HCT116 (cell line): ENCODE measurements around the gene CORT. TPM values are rescaled to one million over a fixed set of nuclear protein-coding genes. Genes with fewer than 3 reads are reported as not detected.

Experiments
- ATAC-seq: fragments of 200-7000 bp; cut with Tn5 transposase; 2 replicates; pipeline ENCODE4 v1.9.1; 2020; ENCODE audit warnings: mild to moderate bottlenecking, moderate library complexity
- BruUV-seq: library from RNA; stranded (reverse); fragments of 400-500 nt; replicated peaks from 2 replicates; lab custom pipeline; 2021; lab: Mats Ljungman, UMichigan
- CTCF ChIA-PET: fragments of 300-600 bp; sonication (Branson Sonifier 250); formaldehyde crosslinking; loops from one replicate; lab custom pipeline; 2021; ENCODE audit warnings: antibody characterized with exemption; lab: Charles Lee
- POLR2A ChIA-PET: fragments of 300-600, 350-600 bp; sonication (Branson Sonifier 250); formaldehyde crosslinking; loops from one replicate; lab custom pipeline; 2021; ENCODE audit warnings: antibody characterized with exemption; lab: Charles Lee
- RAD21 ChIA-PET, 2 experiments: fragments of 300-600 bp; sonication (Branson Sonifier 250); formaldehyde crosslinking; loops; one replicate each; lab custom pipeline; 2023; ENCODE audit warnings: low total read pairs in 2 of 2; ENCODE audit not compliant: uncharacterized antibody in 2 of 2, unreplicated experiment in 2 of 2, low non-redundant PET in 1 of 2; lab: Charles Lee
- DNase-seq: peaks from one replicate; pipeline ENCODE4 v3.0.0-alpha.2; 2010; ENCODE audit warnings: low read depth, low spot score
- H2AFZ ChIP-seq: fragments of 200-600 bp; shearing (Covaris generic), sonication (generic); 2 replicates; pipeline ENCODE4 v1.6.1; 2017; ENCODE audit warnings: low read depth, mixed run types, mixed read lengths, antibody characterized with exemption, low read length; ENCODE audit not compliant: poor library complexity, severe bottlenecking
- H3K27ac ChIP-seq: 2 replicates; pipeline ENCODE4 v1.5.1; 2012; ENCODE audit warnings: low read depth, low read length
- H3K27me3 ChIP-seq: fragments of 200-600 bp; sonication (generic); 2 replicates; pipeline ENCODE4 v1.6.1; 2016; ENCODE audit warnings: mixed run types, low read length, mixed read lengths; ENCODE audit not compliant: insufficient read depth
- H3K36me3 ChIP-seq, 2 experiments: fragments of 200-500 bp in 1 of 2; fragments of 200-600 bp in 1 of 2; sonication (Bioruptor generic) in 1 of 2; sonication (generic) in 1 of 2; 2 replicates each; pipeline versions ENCODE4 v1.5.1 to v1.6.1; 2014 to 2016; ENCODE audit warnings: low read length in 2 of 2, inconsistent platforms in 1 of 2, mixed read lengths in 1 of 2, mixed run types in 1 of 2; ENCODE audit not compliant: insufficient read depth in 2 of 2, control insufficient read depth in 1 of 2
- H3K4me1 ChIP-seq, 2 experiments: fragments of 200-600 bp in 1 of 2; sonication (generic) in 1 of 2; 2 replicates each; pipeline versions ENCODE4 v1.5.1 to v1.6.1; 2012 to 2017; ENCODE audit warnings: low read length in 2 of 2, inconsistent platforms in 1 of 2, mild to moderate bottlenecking in 1 of 2, mixed read lengths in 1 of 2, mixed run types in 1 of 2, moderate library complexity in 1 of 2; ENCODE audit not compliant: insufficient read depth in 2 of 2, control insufficient read depth in 1 of 2
- H3K4me2 ChIP-seq: fragments of 200-600 bp; sonication (generic); 2 replicates; pipeline ENCODE4 v1.6.1; 2017; ENCODE audit warnings: mixed run types, low read length, mixed read lengths
- H3K4me3 ChIP-seq, 2 experiments: fragments of 200-600 bp in 1 of 2; sonication (generic) in 1 of 2; replicated peaks in 1 of 2; 2 replicates each; pipeline ENCODE4 v1.5.1; 2011 to 2016; ENCODE audit warnings: low read length in 2 of 2, control low read depth in 1 of 2, low read depth in 1 of 2, mild to moderate bottlenecking in 1 of 2, mixed read lengths in 1 of 2, mixed run types in 1 of 2
- H3K79me2 ChIP-seq: fragments of 200-600 bp; sonication (generic); 2 replicates; pipeline ENCODE4 v1.6.1; 2017; ENCODE audit warnings: mild to moderate bottlenecking, mixed run types, low read length, moderate library complexity, mixed read lengths; ENCODE audit not compliant: insufficient read depth
- H3K9ac ChIP-seq: fragments of 200-600 bp; sonication (generic); 2 replicates; pipeline ENCODE4 v1.6.1; 2016; ENCODE audit warnings: low read length, mixed read lengths
- H3K9me2 ChIP-seq: fragments of 200-600 bp; sonication (generic), shearing (Covaris generic); 2 replicates; pipeline ENCODE4 v1.6.1; 2017; ENCODE audit warnings: mixed run types, mild to moderate bottlenecking, moderate library complexity; ENCODE audit not compliant: insufficient read depth
- H3K9me3 ChIP-seq, 2 experiments: fragments of 200-500 bp in 1 of 2; fragments of 200-600 bp in 1 of 2; sonication (Bioruptor generic) in 1 of 2; sonication (generic) in 1 of 2; 2 replicates each; pipeline ENCODE4 v1.6.1; 2014 to 2017; ENCODE audit warnings: low read length in 2 of 2, mixed read lengths in 2 of 2, inconsistent platforms in 1 of 2, low read depth in 1 of 2, mild to moderate bottlenecking in 1 of 2, mixed run types in 1 of 2, moderate library complexity in 1 of 2; ENCODE audit not compliant: control insufficient read depth in 1 of 2, insufficient read depth in 1 of 2
- H4K20me1 ChIP-seq: fragments of 200-600 bp; sonication (generic), shearing (Covaris generic); 2 replicates; pipeline ENCODE4 v1.6.1; 2017; ENCODE audit warnings: mixed run types, mild to moderate bottlenecking, moderate library complexity; ENCODE audit not compliant: insufficient read depth
- CBX3 ChIP-seq: IDR thresholded peaks from 2 replicates; pipeline ENCODE4 v1.6.1; 2012; ENCODE audit warnings: low read depth
- CEBPB ChIP-seq: IDR thresholded peaks from 2 replicates; pipeline ENCODE4 v1.6.1; 2012; ENCODE audit warnings: low read depth
- CTCF ChIP-seq, 3 experiments: fragments of 200-600 bp in 1 of 3; sonication (generic) in 1 of 3; IDR thresholded peaks in 2 of 3; conservative IDR thresholded peaks in 1 of 3; 2 replicates each; pipeline ENCODE4 v1.5.1; 2012 to 2017; ENCODE audit warnings: low read depth in 2 of 3, low read length in 2 of 3, antibody characterized with exemption in 1 of 3, borderline replicate concordance in 1 of 3, control low read depth in 1 of 3, mild to moderate bottlenecking in 1 of 3, mixed read lengths in 1 of 3, mixed run types in 1 of 3, moderate library complexity in 1 of 3; ENCODE audit not compliant: insufficient read depth in 1 of 3
- ELF1 ChIP-seq: IDR thresholded peaks from 2 replicates; pipeline ENCODE4 v1.6.1; 2012; ENCODE audit warnings: low read depth, borderline replicate concordance
- EZH2 ChIP-seq: fragments of 200-600 bp; sonication (generic); IDR thresholded peaks from 2 replicates; pipeline ENCODE4 v1.6.1; 2017; ENCODE audit warnings: antibody characterized with exemption, mixed run types
- EZH2phosphoT487 ChIP-seq: fragments of 200-600 bp; IDR thresholded peaks from 2 replicates; pipeline ENCODE4 v1.6.1; 2018; ENCODE audit warnings: antibody characterized with exemption, borderline replicate concordance
- FOSL1 ChIP-seq: IDR thresholded peaks from 2 replicates; pipeline ENCODE4 v1.6.1; 2012; ENCODE audit warnings: low read depth
- JUND ChIP-seq: IDR thresholded peaks from 2 replicates; pipeline ENCODE4 v1.6.1; 2012
- MAX ChIP-seq: IDR thresholded peaks from 2 replicates; pipeline ENCODE4 v1.6.1; 2012
- POLR2A ChIP-seq: IDR thresholded peaks from 2 replicates; pipeline ENCODE4 v1.7.0; 2011; ENCODE audit warnings: borderline replicate concordance; ENCODE audit not compliant: insufficient read depth, insufficient read length; ENCODE audit errors: extremely low read depth
- POLR2AphosphoS5 ChIP-seq: IDR thresholded peaks from 2 replicates; pipeline ENCODE4 v1.6.1; 2011; ENCODE audit warnings: mild to moderate bottlenecking, low read depth, low read length, moderate library complexity
- RAD21 ChIP-seq: IDR thresholded peaks from 2 replicates; pipeline ENCODE4 v1.6.1; 2012; ENCODE audit warnings: low read depth, mild to moderate bottlenecking
- SIN3A ChIP-seq: IDR thresholded peaks from 2 replicates; pipeline ENCODE4 v1.6.1; 2012; ENCODE audit warnings: low read depth
- SP1 ChIP-seq: IDR thresholded peaks from 2 replicates; pipeline ENCODE4 v1.6.1; 2012; ENCODE audit warnings: low read depth
- YY1 ChIP-seq: IDR thresholded peaks from 2 replicates; pipeline ENCODE4 v1.6.1; 2011; ENCODE audit warnings: low read length, low read depth, moderate library complexity, mild to moderate bottlenecking; ENCODE audit not compliant: insufficient replicate concordance; ENCODE audit errors: extremely low read depth
- ZBTB33 ChIP-seq: IDR thresholded peaks from 2 replicates; pipeline ENCODE4 v1.6.1; 2011; ENCODE audit warnings: mild to moderate bottlenecking, low read length, moderate library complexity; ENCODE audit not compliant: insufficient replicate concordance; ENCODE audit errors: extremely low read depth
- ZNF274 ChIP-seq: fragments of 200-500 bp; sonication (Bioruptor generic); IDR thresholded peaks from 2 replicates; pipeline ENCODE4 v1.6.1; 2014; ENCODE audit warnings: mild to moderate bottlenecking, low read depth, low read length, inconsistent platforms
- intact Hi-C: fragments of 100-400 bp; cut with micrococcal nuclease; formaldehyde crosslinking; loops from 2 replicates; pipeline ENCODE4 v1.10.0; 2022
- total RNA-seq: library from RNA; stranded (reverse); gene quantifications from one replicate; pipeline ENCODE4 v1.2.1, GENCODE V29; 2021; ENCODE audit not compliant: unreplicated experiment

The CORT gene
- total RNA-seq, 1 experiment from 2014 or later, result 0.84 TPM

GRCh38 chr1:10470043-10470442, 20.2 kb downstream of the CORT start:
- RAD21 ChIA-PET, result no interaction called here
- Histone ChIP-seq H3K4me3 (no peak overlapping the region), H3K9me3 (no peaks in the 10 kb centered on the region), H2AFZ (no peak overlapping the region), H3K79me2 (peaks cover 43% of the 10 kb centered on the region), H3K4me1 (peaks cover 0 to 25% of the 10 kb centered on the region in 2 experiments; a peak in 3 of 4 replicates), H3K4me2 (no peak overlapping the region), H3K36me3 (peaks cover 26 to 32% of the 10 kb centered on the region in 2 experiments), H4K20me1 (no peaks in the 10 kb centered on the region)
- intact Hi-C loops, result no loop called here
- POLR2A ChIA-PET, result no interaction called here
- no peak for DNase-seq
- no peak for TF ChIP-seq CTCF (IDR thresholded peaks at IDR 0.05 in 2 of 3, conservative IDR thresholded peaks at IDR 0.05 in 1 of 3; ENCODE audit: borderline replicate concordance in 1 of 3, insufficient read depth in 1 of 3, low read depth in 2 of 3, low read length in 2 of 3)
- TF ChIP-seq, all 23 proteins: peak for 0
- no peak overlapping the region for H3K9ac ChIP-seq
- CTCF ChIA-PET, result no interaction called here
- H3K9me2 ChIP-seq, result no peaks in the 10 kb centered on the region
- ATAC-seq, result no peak
- no peak overlapping the region for H3K27ac ChIP-seq
- no TSS peak for BruUV-seq
- no peaks in the 10 kb centered on the region for H3K27me3 ChIP-seq

GRCh38 chr1:10471411-10472219, 21.8 kb downstream of the CORT start:
- ChIA-PET POLR2A (no interaction called here), CTCF (no interaction called here), RAD21 (no interaction called here)
- peak; percentile 4; the same call in 1 of the 2 replicates for ATAC-seq
- H3K4me1 ChIP-seq, result peaks cover 0 to 36% of the 10 kb centered on the region in 2 experiments; a peak in 3 of 4 replicates
- DNase-seq, result no peak
- BruUV-seq, result TSS peak; percentile 78
- peak overlapping the region; percentile 96 for H3K9ac ChIP-seq
- H2AFZ ChIP-seq, result no peak overlapping the region
- peak overlapping the region; percentile 94 for H3K4me2 ChIP-seq
- H4K20me1 ChIP-seq, result no peaks in the 10 kb centered on the region
- H3K27ac ChIP-seq, result peak overlapping the region; percentile 78
- H3K79me2 ChIP-seq, result peaks cover 59% of the 10 kb centered on the region
- H3K9me2 ChIP-seq, result no peaks in the 10 kb centered on the region
- no peaks in the 10 kb centered on the region for H3K27me3 ChIP-seq
- peak overlapping the region; percentile 90 to 97 for H3K4me3 ChIP-seq
- intact Hi-C loops, result no loop called here
- no peaks in the 10 kb centered on the region for H3K9me3 ChIP-seq
- H3K36me3 ChIP-seq, result peaks cover 19 to 21% of the 10 kb centered on the region in 2 experiments
- TF ChIP-seq SIN3A (no peak), YY1 (no peak), EZH2 (no peak), ZNF274 (no peak), ELF1 (no peak), FOSL1 (no peak), MAX (no peak), RAD21 (no peak), POLR2AphosphoS5 (no peak), JUND (no peak), CBX3 (no peak), POLR2A (no peak), SP1 (no peak), ZBTB33 (no peak), CEBPB (no peak), EZH2phosphoT487 (no peak)
